Measurements from ENCODE around the gene CHST11.

The CHST11 gene

DNA sequence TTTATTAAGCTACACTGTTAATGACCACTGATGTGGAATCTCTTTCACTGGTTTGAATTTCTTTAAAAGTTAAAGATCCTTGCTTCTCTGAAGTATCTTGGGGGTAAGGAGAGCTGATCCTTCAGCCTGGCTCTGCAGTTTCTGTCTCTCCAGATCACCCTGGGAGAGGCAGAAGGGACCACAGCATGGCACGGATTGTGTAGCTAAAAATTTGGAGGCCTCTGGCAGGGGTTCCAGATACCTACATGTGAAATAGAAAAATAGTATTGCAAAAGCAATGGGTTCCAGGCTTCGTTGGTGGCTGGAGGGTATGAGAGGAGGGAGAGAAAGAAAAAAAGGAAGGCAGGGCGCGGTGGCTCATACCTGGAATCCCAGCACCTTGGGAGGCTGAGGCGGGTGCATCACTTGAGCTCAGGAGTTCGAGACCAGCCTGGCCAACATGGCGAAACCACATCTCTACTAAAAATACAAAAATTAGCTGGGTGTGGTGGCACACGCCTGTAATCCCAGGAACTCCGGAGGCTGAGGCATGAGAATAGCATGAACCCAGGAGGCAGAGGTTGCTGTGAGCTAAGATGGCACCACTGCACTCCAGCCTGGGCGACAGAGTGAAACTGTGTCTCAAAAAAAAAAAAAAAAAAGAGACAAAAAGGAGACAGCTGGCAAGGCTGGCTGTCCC is 3.4 kb downstream of the CHST11 start:
- no peak for DNase-seq (ENCODE audit: low read depth in 2 of 2, low spot score in 1 of 2)

DNA sequence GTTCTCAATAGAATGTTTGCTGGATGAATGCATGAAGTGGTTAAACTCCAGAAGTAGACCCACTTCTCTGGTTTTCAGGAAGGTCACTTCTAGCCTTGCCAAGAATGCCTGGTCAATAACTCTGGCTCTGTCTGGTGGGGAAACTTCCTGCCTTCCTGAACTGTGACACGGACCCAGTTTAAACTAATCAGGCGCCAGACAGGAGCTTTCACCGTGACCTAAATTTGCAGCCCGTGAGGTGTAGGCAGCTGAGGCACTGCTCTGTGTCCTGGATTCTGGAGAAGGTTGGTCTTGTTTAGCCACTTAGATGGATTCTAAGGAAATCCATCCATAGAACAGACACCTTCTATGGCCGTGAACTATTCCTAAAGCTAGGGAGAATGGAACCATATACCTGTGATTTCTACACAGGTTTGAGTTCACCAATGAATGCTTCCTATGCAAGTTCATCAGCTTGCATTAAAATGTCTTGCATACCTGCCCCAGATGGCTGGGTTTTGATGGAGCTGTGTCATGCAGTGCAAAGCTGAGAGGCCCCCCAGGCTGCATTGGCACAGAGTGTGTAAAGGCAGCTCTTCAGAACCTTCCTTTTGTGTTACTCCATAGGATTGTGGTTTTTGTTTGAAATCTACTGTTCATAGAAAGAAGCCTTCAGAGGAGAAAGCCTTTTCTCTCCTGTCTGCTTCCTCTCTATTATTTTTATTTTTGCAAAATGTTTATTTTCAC is 4.4 kb downstream of the CHST11 start:
- DNase-seq (ENCODE audit: low read depth in 2 of 2, low spot score in 1 of 2), result no peak

DNA sequence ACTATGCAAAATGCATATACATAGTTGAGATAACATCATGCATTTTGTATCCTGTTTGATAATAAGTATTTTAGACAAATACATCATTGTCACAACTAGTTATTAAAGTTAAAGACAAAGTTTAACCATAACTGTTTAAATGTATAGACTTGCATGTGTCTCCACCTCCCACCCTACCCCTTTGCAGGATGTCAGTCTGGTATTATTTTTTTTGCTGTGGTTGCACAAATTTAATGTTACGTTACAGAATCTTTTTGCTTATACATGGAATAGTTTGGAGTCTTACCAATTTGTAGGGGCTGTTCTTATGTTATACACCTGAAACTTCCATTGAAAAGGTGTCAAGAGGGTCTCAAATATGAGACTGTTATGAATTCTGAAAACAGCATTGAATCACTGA is 5.6 kb downstream of the CHST11 start:
- DNase-seq (ENCODE audit: low read depth in 2 of 2, low spot score in 1 of 2), result no peak

DNA sequence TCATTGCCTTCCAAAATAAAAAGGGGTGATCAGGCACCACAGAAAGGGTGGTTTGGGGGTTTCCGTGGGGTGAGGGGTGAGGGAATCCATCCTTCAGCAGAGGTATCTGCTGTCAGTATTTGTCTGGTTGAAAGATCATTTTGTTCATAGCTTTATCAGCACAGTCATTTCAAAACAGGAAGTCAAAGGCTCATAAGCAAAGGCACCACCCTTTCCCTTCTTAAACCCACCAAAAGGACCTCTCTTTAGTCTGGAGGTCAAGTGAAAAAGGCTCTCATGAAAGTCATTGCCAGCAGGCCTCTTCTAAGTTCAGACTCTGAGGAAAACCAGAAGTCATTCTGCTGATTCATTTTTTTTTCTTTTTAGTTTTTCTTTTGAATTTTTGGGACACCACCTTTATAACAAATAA is 6.2 kb downstream of the CHST11 start:
- DNase-seq (ENCODE audit: low read depth in 2 of 2, low spot score in 1 of 2), result no peak

DNA sequence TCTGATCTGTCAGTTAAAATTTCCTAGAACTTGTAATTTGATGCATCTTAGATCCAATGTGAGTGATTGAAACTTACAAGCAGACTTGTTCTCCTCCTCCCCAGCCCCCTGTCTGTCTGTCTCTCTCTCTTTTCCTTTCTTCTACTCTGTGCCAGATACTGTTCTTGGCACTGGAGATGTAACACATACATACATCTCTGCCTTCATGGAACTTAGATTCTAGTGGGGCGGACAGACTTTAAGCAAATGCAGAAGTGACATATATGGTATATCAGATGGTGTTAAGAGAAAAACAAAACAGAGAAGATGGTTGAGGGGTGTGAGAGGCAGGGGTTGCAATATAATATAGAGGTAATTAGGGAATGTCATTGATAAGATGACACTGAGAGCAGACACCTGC is 6.6 kb downstream of the CHST11 start:
- DNase-seq (ENCODE audit: low read depth in 2 of 2, low spot score in 1 of 2), result no peak

DNA sequence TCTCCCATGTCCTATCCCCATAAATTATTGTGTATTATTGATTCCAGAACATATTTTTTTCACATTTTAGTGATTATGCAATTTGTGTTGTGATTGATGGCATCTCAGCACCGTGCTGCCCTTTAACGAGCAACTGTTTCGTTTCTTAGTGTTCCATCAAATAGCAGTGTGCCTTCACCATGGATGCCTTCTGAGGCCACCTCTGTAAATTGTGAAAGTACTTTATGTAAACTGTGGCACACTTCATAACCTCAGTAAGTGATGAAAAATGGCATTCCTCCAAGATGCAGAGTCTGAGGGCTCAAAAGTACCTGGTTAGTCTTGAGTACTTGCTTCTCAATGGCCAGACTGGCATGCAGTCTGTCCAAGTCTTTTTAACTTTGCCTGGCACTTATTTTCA is 8.2 kb downstream of the CHST11 start:
- no peak for DNase-seq (ENCODE audit: low read depth in 2 of 2, low spot score in 1 of 2)

DNA sequence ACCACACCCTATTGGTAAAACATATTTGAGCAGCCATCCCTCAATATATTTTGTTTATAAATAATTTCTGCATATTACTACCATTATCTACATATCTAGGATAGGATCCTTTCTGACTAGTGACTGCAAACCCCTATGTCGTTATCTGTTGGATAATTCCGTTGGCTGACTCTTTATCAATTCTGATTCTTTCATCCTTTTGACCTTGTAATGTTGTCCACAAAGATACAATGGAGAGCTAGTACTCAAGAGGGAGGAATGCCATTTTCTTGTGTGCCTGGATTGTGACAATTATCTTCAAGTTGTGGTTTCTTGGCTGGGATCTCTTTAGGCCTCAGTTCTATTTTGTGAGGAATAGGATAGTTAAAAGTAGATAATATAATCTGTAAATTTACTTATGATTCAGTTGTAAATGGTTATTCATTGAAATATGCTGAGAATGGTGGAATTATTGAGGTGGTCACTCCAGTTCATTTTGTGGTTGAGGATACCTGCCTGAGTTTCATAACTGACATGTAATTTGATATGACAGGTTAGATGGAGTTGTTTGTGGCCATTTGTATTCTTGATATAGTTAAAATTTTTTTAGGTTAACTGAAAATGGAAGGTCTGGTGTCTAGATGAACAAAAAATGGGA is 10.1 kb downstream of the CHST11 start:
- DNase-seq (ENCODE audit: low read depth in 2 of 2, low spot score in 1 of 2), result no peak

DNA sequence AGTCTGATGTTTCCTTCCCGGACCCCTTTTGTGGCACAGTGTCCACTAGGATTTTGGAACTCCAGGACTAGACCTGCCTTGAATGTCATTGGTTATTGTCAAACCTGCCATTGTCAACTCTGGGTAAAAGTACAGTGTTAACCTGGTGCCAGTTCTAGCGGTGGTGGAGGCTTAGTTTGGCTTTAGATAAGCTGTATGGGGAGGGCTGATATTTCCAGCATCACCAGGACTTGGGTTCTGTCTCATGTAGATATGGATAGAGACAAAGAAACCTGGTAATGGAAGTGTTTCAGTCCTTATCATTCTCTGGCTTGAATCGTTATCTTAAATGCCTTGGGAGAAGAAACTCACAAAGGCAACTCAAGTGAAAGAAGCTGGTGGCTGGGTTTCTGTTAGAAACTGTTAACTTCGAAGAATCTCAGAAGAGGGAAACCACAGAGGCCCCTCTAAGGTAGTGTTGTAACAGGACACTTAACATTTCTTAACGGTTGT is 10.6 kb downstream of the CHST11 start:
- DNase-seq (ENCODE audit: low read depth in 2 of 2, low spot score in 1 of 2), result no peak

DNA sequence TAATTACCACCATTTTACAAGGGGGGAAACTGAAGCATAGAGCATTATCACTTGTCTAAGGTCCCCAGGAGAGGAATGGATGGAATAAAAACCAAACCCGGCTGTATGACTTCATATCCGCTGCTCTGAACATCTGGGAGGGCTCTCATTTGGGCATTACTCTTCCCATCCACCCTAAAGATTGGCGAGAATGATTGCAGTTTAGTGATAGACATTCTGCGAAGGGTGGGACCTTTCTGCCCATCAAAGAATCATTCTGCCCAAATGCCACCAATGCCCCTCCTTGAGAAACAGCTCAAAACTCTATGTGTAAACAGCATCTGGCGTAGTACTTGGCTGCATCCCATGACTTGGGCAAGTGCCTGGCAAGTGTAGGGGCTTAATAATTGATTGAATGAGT is 11.6 kb downstream of the CHST11 start:
- DNase-seq (ENCODE audit: low read depth in 2 of 2, low spot score in 1 of 2), result no peak

DNA sequence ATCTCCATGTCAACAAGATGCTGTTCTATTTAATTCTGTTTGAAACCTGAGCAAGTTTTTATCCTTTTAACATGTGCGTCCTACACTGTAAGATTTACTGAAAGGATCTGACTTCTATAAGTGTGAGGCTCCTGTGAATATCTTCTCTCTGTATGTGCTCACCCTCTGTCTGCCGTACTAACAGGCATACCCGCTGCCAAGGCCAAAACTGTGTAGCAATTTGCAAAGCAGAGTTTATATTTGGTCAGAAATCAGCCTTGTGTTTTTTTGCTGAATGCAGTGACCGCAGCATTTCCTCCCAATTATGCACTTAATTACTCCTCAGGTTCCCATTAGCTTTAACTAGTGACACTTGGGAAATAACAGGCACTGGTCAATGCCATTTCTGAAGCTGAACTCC is 12.3 kb downstream of the CHST11 start:
- no peak for DNase-seq (ENCODE audit: low read depth in 2 of 2, low spot score in 1 of 2)

DNA sequence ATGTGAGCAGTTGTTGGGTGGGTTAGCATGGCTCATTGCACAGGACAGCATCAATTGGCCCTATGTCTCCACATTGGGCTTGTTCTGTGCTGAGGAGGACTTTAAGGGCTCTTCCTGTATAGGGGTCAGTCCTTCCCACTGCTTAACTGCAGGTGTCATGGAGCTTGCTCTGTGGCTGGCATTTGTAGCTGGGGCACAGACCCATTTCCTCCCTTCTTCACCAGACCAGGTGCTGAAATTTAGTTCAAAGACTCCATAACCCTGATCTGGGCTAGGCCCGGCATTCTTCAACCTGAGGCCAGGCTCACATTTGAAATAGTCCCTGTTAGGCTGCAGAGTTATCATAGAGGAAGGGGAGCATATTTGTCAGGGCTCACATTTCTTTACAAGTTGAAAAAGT is 12.8 kb downstream of the CHST11 start:
- no peak for DNase-seq (ENCODE audit: low read depth in 2 of 2, low spot score in 1 of 2)

DNA sequence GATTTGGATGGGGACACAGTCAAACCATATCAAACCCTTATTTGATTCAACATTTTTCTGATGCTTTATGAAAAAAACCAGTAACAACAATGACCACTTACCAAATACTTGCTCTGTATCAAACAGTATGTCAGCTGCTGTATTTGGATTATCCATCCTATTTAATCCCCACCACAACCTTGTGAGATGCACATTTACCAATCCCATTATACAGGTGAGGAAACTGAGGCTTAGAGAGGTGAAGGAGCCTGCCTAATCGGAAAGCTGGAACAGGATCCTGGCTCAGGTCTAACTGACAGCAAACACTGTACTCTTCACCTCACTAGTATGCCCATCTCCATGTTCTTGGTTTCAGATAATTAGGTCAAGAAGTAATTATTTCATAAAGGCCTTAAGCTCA is 13.8 kb downstream of the CHST11 start:
- no peak for DNase-seq (ENCODE audit: low read depth in 2 of 2, low spot score in 1 of 2)

DNA sequence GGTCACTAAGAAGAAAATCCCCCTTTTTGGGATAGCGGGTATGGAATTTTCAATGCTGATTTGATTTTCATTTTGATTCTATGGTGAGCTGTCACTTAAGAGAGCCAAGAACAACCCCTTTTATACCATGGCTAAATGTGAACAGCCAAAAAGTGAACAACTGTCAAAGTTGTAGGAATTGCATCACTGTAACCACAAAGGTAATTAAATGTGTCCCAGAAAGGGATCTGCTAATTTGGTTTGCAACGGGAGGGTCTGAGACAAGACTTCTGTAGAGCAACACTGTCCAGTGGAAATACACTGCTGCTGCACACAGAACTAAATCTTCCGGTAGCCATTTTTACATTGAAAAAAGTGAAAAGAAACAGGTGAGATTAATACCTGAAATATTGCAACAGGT is 14.6 kb downstream of the CHST11 start:
- no peak for DNase-seq (ENCODE audit: low read depth in 2 of 2, low spot score in 1 of 2)

DNA sequence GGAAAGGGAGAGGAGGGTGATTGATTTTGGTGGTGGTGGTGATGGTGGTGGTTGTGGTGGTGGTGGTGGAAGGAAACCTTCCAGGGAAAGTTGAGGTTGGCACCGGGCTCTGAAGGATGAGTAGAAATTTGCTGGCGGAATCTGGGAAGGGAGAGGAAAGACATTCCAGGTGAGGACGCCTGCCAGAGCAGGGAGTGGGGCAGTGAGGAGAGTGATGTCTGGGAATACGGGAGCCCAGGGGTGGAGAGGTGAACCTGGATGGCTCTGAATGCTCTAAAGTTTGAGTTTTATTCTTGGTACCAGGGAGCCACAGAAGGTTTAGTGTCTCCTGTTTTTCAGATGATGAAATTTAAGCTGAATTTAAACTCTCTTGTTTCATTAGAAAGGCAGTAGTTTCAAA is 16.0 kb downstream of the CHST11 start:
- DNase-seq (ENCODE audit: low read depth in 2 of 2, low spot score in 1 of 2), result no peak

DNA sequence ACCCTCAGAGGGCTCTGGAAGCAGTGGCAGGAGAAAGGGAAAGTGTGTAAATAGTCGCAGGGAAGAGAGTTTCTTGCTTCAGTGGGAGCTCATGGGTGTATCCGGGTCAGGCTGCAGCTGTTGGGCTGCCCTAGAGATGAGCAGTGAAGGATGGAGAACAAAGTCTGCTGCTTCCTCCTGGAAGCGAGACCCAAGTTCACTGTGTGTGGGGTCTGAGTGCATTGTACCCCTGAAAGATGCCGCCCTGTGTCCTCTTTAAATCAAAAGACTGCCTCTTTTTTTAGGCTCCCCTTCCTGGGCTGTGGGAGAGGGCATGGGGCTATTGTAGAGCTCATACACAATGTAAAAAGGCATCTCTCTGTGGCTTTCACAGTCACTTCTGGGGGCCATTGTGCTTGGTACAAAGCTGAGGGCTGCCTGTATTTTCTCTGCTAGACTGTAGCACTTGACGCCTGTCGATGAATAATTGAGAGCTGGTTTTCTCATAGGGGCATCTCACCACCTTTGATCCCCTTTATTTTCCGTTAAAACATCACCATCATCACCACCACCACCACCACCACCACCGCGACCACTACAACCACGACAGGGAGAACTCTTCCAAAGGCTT is 16.7 kb downstream of the CHST11 start:
- no peak for DNase-seq (ENCODE audit: low read depth in 2 of 2, low spot score in 1 of 2)

DNA sequence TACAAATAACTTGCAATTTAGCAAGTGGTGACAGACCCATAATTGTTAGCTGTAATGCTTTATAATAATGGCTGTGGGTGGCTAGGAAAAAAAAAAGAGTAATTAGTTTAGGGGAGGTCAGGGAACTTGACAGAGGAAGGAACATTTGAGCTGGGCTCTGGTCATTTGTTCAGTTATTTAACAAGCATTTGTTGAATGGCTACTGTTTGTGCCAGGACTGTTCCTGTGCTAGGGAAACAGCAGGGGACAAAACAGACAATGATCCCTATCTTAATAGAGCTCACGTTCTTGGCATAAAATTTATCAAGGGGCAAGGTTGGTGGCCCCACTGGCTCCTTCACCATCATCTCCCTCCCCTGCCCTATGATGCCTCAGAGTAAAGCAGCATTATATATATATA is 18.5 kb downstream of the CHST11 start:
- no peak for DNase-seq (ENCODE audit: low read depth in 2 of 2, low spot score in 1 of 2)

DNA sequence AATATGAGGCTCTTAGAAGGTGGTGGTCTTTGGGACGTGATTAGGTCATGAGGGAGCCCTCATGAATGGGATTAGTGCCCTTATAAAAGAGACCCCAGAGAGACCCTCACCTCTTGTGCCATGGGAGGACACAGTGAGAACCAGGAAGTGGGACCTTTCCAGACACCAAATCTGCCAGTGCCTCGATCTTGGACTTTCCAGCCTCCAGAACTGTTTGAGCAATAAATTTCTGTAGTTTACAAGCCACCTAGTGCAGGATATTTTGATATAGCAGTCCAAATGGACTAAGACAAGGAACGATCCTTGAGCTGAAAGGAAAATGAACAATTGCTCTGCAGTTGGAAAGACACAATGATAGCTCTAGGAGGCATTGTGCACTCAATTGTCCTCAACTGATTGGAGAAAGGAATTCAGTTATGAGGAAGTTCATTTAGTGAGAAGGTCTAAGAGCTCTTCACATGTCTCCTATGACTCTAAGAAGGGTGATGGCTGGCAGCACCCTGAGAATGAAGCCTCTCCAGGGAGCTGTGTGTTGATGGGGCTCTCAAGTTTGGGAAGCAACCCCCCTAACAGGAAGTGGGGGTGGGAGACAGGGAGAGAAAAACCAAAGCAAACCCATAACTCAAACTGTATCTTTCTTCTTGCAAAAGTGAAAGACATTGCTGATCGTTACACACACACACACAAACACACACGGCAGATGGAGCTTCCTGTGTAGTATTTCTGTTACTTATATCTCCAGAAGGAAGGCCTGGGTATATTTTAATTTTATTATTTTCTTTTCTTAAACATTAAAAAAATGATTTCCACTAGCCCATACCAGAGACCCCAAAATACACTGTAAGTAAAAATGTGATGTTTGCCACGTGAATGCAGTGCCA is 21.0 kb downstream of the CHST11 start:
- no peak for DNase-seq (ENCODE audit: low read depth in 2 of 2, low spot score in 1 of 2)

DNA sequence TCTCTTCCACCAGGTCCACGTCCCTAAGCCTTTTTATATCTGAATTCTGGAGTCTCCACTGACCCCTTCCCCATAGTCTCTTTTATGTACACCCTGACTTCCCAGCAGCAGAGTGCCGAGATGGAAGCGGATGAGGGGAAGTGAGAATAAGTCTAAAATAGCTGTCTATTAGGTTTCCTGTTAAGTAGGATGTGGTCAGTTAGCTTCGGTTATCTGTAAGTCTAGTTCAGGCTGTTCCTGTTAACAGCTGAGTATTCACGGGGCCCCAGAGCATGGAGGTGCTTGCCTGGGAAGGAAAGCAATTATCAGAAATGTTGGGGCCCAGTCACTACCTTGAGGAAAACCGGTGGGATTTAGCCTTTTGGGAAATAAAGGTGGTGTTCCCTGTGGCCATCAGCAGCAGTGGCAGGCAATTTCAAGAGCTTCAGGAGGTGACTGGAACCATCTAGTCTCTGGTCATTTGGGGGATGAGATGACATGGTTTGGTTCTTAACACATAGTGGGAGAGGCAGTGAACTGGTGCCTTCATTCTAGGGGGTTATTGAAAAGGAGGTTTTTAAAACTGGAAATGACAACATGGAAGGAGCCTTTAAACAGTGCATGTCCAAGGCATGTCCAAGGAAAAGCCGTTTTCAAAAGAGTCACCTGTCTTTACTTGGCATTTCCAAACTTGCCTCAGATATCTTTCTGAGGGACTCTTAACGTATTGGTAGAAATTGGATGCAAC is 21.8 kb downstream of the CHST11 start:
- DNase-seq (ENCODE audit: low read depth in 2 of 2, low spot score in 1 of 2), result no peak

DNA sequence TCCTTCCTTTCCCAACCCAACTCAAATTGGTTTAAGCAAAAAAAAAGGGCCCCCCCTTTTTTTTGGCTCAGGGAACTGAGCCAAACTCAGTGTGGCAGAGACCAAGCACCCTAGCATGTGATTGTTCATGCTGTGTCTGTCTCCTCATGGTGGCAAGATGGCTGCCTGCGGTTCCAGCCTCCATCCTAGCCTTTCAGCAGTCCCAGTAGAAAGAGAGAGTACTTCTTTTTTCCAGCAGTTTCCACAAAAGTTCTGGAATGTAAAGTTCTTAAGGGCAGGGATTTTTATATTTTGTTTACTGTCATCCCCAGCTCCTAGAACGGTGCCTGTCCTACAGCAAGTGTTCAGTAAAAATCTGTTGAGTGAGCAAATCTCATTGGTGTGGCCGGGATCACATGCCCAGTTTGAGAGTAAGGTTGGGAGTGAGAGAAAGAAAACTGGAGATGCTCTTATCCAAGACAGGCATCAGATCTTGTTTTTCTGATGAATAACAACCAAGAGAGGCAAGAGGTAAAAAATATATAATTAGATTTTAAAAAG is 22.4 kb downstream of the CHST11 start:
- DNase-seq (ENCODE audit: low read depth in 2 of 2, low spot score in 1 of 2), result no peak

DNA sequence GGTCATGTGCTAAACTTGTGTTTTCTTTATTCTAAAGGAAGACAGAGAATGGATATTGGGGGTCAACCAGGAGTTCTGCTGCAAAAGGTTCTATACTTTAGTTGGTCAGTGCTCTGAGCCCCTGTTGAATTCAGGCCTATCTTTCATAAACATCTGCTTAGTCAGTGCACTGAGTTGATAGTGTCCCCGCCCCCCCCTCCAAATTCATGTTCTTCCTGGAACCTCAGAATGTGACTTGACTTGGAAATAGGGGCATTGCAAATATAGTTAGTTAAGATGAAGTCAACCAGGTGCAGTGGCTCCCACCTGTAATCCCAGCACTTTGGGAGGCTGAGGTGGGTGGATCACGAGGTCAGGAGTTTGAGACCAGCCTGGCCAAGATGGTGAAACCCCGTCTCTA is 23.3 kb downstream of the CHST11 start:
- DNase-seq (ENCODE audit: low read depth in 2 of 2, low spot score in 1 of 2), result no peak
